ENCODE measurements around the gene PTPRN2.

DNA sequence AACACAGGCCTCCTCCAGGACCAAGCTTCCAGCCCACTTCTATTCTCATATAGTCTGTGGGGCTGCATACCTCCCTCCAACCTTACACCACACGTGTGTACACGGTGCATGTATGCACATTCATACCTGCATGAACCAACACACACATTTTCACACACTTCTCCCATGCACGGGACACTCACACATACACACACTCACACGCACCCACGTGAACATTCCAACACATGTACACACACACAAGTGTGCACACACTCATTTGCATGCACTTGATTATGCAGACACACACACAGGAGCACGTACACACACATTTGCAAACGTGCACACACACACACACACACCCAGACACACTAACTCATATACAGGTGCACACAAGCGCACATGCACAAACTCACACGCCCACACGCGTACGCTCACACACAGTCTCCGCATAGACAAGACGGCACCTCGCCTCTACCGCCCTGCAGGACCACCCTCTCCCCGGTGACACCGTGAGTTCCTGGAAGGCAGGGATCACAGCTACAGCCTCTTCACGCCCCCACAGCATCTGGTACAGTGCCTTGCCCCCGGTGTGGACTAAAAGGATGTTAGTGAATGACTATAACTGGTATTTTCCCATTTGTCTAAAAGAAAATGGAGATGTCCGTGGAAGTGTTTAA, 263.8 kb downstream of the PTPRN2 start:
- TF ChIP-seq, protein P1, sequence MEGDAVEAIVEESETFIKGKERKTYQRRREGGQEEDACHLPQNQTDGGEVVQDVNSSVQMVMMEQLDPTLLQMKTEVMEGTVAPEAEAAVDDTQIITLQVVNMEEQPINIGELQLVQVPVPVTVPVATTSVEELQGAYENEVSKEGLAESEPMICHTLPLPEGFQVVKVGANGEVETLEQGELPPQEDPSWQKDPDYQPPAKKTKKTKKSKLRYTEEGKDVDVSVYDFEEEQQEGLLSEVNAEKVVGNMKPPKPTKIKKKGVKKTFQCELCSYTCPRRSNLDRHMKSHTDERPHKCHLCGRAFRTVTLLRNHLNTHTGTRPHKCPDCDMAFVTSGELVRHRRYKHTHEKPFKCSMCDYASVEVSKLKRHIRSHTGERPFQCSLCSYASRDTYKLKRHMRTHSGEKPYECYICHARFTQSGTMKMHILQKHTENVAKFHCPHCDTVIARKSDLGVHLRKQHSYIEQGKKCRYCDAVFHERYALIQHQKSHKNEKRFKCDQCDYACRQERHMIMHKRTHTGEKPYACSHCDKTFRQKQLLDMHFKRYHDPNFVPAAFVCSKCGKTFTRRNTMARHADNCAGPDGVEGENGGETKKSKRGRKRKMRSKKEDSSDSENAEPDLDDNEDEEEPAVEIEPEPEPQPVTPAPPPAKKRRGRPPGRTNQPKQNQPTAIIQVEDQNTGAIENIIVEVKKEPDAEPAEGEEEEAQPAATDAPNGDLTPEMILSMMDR (IDR thresholded peaks at IDR 0.05; ENCODE audit: low read depth, low read length) = no peak
- TF ChIP-seq POLR2A (IDR thresholded peaks at IDR 0.05; ENCODE audit: extremely low read depth, insufficient read length) = no peak
- TF ChIP-seq, protein P2, sequence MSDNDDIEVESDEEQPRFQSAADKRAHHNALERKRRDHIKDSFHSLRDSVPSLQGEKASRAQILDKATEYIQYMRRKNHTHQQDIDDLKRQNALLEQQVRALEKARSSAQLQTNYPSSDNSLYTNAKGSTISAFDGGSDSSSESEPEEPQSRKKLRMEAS (IDR thresholded peaks at IDR 0.05; ENCODE audit: low read depth, low read length) = no peak
